HEK293 (cell line): Measurements from ENCODE around the gene CCNI.

ENCODE experiments used
- CTCF ChIA-PET: fragments of 350-600 bp; formaldehyde crosslinking; extraction: SDS; loops from one replicate; lab custom pipeline; 2021; ENCODE audit warnings: antibody characterized with exemption; lab: Yijun Ruan, JAX
- POLR2A ChIA-PET: fragments of 300-600 bp; formaldehyde crosslinking; extraction: SDS; loops from one replicate; lab custom pipeline; 2020; ENCODE audit warnings: antibody characterized with exemption, inconsistent platforms; lab: Yijun Ruan, JAX
- H3K27ac ChIP-seq: fragments of 200-500 bp; sonication (Bioruptor generic); 2 replicates; pipeline ENCODE4 v1.5.1; 2014; ENCODE audit warnings: low read depth, low read length, control low read depth, inconsistent platforms; ENCODE audit errors: extremely low read depth
- H3K36me3 ChIP-seq, 2 experiments: fragments of 200-500 bp in 1 of 2; sonication (Bioruptor generic) in 1 of 2; 1 replicate in 1 of 2; 2 replicates in 1 of 2; pipeline ENCODE4 v1.5.1; 2014 to 2017; ENCODE audit warnings: inconsistent platforms in 2 of 2, low read length in 2 of 2; ENCODE audit not compliant: control insufficient read depth in 2 of 2, insufficient read depth in 1 of 2
- H3K4me1 ChIP-seq: fragments of 200-500 bp; sonication (Bioruptor generic); 2 replicates; pipeline ENCODE4 v1.5.1; 2014; ENCODE audit warnings: mild to moderate bottlenecking, low read length, inconsistent platforms; ENCODE audit not compliant: control insufficient read depth, insufficient read depth
- H3K4me3 ChIP-seq: 2 replicates; pipeline ENCODE4 v1.5.1; 2011; ENCODE audit warnings: low read depth, mild to moderate bottlenecking, control low read depth, low read length, moderate library complexity
- H3K9me3 ChIP-seq: fragments of 200-500 bp; sonication (Bioruptor generic); 2 replicates; pipeline ENCODE4 v1.5.1; 2014; ENCODE audit warnings: low read depth, low read length, inconsistent platforms; ENCODE audit not compliant: control insufficient read depth, insufficient read depth
- BCL11A ChIP-seq: fragments of 450-650 bp; formaldehyde crosslinking; IDR thresholded peaks from 2 replicates; pipeline ENCODE4 v1.5.1; 2016; ENCODE audit warnings: low read depth, missing biosample characterization, missing genetic modification characterization
- SP3 ChIP-seq: fragments of 450-650 bp; formaldehyde crosslinking; IDR thresholded peaks from 2 replicates; pipeline ENCODE4 v1.5.1; 2016; ENCODE audit warnings: missing biosample characterization, missing genetic modification characterization
- ZEB2 ChIP-seq: fragments of 450-650 bp; formaldehyde crosslinking; IDR thresholded peaks from 2 replicates; pipeline ENCODE4 v1.5.1; 2016; ENCODE audit warnings: missing biosample characterization, missing genetic modification characterization
- ZFP69B ChIP-seq: fragments of 450-650 bp; formaldehyde crosslinking; IDR thresholded peaks from 2 replicates; pipeline ENCODE4 v1.5.1; 2016; ENCODE audit warnings: missing biosample characterization, missing genetic modification characterization
- ZNF155 ChIP-seq: fragments of 450-650 bp; formaldehyde crosslinking; IDR thresholded peaks from 2 replicates; pipeline ENCODE4 v1.5.1; 2016; ENCODE audit warnings: missing biosample characterization, missing genetic modification characterization
- ZNF175 ChIP-seq: fragments of 450-650 bp; formaldehyde crosslinking; IDR thresholded peaks from 2 replicates; pipeline ENCODE4 v1.5.1; 2016; ENCODE audit warnings: missing biosample characterization, missing genetic modification characterization
- ZNF202 ChIP-seq: fragments of 450-650 bp; formaldehyde crosslinking; IDR thresholded peaks from 2 replicates; pipeline ENCODE4 v1.5.1; 2016; ENCODE audit warnings: missing biosample characterization, missing genetic modification characterization, borderline replicate concordance
- ZNF24 ChIP-seq: fragments of 450-650 bp; formaldehyde crosslinking; IDR thresholded peaks from 2 replicates; pipeline ENCODE4 v1.5.1; 2016; ENCODE audit warnings: missing biosample characterization, missing genetic modification characterization
- ZNF514 ChIP-seq: fragments of 450-650 bp; formaldehyde crosslinking; IDR thresholded peaks from 2 replicates; pipeline ENCODE4 v1.5.1; 2016; ENCODE audit warnings: missing biosample characterization, missing genetic modification characterization
- ZNF623 ChIP-seq: fragments of 450-650 bp; formaldehyde crosslinking; IDR thresholded peaks from 2 replicates; pipeline ENCODE4 v1.5.1; 2016; ENCODE audit warnings: missing biosample characterization, missing genetic modification characterization
- ZNF629 ChIP-seq: fragments of 450-650 bp; formaldehyde crosslinking; IDR thresholded peaks from 2 replicates; pipeline ENCODE4 v1.5.1; 2017; ENCODE audit warnings: missing biosample characterization, missing genetic modification characterization
- ZNF677 ChIP-seq: fragments of 450-650 bp; IDR thresholded peaks from 2 replicates; pipeline ENCODE4 v1.5.0; 2018; ENCODE audit warnings: missing biosample characterization, mild to moderate bottlenecking, missing genetic modification characterization, moderate library complexity
- TF ChIP-seq, protein P1 (sequence below): fragments of 450-650 bp; formaldehyde crosslinking; IDR thresholded peaks from 2 replicates; pipeline ENCODE4 v1.5.1; 2016; ENCODE audit warnings: missing biosample characterization, missing genetic modification characterization, borderline replicate concordance
- TF ChIP-seq, protein P2 (sequence below): fragments of 450-650 bp; formaldehyde crosslinking; IDR thresholded peaks from 2 replicates; pipeline ENCODE4 v1.5.1; 2016; ENCODE audit warnings: missing biosample characterization, missing genetic modification characterization
- TF ChIP-seq, protein P3 (sequence below): fragments of 450-650 bp; formaldehyde crosslinking; IDR thresholded peaks from 2 replicates; pipeline ENCODE4 v1.5.1; 2016; ENCODE audit warnings: missing biosample characterization, missing genetic modification characterization
- TF ChIP-seq, protein P4 (sequence below): fragments of 450-650 bp; formaldehyde crosslinking; IDR thresholded peaks from 2 replicates; pipeline ENCODE4; 2016; ENCODE audit warnings: missing biosample characterization, missing genetic modification characterization
- TF ChIP-seq, protein P5 (sequence below): fragments of 450-650 bp; formaldehyde crosslinking; IDR thresholded peaks from 2 replicates; pipeline ENCODE4 v1.5.1; 2017; ENCODE audit warnings: missing biosample characterization, missing genetic modification characterization

Gene CCNI

DNA sequence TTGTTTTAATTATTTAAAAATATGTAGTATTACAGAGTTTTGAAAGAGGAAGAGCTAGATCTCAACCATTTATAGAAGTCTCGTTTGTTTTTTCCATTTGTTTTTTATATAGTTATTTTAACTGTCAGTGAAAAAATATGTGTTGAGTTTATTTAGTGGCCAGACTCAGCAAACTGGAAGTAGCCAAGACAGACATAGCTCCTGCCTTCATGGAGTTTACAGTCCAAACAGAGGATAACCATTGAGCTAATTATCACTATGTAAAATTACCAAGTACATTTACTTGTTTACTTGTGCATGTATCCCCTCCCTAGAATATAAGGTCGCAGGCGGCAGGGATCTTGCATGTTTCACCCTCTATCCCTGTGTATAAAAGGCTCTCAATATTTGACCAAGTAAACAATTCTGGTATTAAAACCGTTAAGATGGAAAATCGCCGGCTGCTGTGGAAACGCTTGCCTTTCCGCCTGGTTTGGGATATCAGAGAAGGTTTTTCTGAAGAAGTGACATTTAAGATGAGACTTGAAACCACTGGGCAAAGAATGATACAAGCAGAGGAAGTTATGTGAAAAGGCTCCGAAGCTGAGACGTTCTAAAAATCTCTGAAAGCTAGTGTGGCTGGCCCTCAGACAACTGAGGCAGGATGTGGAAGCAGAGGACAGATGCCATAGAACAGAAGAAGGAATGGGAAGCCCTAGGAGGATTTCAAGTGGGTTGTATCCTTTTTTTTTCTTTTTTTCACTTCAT lies 1.3 kb upstream of the CCNI start (continued):
- TF ChIP-seq, protein P1, sequence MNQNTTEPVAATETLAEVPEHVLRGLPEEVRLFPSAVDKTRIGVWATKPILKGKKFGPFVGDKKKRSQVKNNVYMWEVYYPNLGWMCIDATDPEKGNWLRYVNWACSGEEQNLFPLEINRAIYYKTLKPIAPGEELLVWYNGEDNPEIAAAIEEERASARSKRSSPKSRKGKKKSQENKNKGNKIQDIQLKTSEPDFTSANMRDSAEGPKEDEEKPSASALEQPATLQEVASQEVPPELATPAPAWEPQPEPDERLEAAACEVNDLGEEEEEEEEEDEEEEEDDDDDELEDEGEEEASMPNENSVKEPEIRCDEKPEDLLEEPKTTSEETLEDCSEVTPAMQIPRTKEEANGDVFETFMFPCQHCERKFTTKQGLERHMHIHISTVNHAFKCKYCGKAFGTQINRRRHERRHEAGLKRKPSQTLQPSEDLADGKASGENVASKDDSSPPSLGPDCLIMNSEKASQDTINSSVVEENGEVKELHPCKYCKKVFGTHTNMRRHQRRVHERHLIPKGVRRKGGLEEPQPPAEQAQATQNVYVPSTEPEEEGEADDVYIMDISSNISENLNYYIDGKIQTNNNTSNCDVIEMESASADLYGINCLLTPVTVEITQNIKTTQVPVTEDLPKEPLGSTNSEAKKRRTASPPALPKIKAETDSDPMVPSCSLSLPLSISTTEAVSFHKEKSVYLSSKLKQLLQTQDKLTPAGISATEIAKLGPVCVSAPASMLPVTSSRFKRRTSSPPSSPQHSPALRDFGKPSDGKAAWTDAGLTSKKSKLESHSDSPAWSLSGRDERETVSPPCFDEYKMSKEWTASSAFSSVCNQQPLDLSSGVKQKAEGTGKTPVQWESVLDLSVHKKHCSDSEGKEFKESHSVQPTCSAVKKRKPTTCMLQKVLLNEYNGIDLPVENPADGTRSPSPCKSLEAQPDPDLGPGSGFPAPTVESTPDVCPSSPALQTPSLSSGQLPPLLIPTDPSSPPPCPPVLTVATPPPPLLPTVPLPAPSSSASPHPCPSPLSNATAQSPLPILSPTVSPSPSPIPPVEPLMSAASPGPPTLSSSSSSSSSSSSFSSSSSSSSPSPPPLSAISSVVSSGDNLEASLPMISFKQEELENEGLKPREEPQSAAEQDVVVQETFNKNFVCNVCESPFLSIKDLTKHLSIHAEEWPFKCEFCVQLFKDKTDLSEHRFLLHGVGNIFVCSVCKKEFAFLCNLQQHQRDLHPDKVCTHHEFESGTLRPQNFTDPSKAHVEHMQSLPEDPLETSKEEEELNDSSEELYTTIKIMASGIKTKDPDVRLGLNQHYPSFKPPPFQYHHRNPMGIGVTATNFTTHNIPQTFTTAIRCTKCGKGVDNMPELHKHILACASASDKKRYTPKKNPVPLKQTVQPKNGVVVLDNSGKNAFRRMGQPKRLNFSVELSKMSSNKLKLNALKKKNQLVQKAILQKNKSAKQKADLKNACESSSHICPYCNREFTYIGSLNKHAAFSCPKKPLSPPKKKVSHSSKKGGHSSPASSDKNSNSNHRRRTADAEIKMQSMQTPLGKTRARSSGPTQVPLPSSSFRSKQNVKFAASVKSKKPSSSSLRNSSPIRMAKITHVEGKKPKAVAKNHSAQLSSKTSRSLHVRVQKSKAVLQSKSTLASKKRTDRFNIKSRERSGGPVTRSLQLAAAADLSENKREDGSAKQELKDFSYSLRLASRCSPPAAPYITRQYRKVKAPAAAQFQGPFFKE: no peak
- no peak for TF ChIP-seq ZNF623 (tag by site-specific recombination)
- TF ChIP-seq SP3 (tag by site-specific recombination): no peak
- no peak for TF ChIP-seq ZNF175 (tag by site-specific recombination)
- TF ChIP-seq ZNF202: no peak
- TF ChIP-seq, protein P2, sequence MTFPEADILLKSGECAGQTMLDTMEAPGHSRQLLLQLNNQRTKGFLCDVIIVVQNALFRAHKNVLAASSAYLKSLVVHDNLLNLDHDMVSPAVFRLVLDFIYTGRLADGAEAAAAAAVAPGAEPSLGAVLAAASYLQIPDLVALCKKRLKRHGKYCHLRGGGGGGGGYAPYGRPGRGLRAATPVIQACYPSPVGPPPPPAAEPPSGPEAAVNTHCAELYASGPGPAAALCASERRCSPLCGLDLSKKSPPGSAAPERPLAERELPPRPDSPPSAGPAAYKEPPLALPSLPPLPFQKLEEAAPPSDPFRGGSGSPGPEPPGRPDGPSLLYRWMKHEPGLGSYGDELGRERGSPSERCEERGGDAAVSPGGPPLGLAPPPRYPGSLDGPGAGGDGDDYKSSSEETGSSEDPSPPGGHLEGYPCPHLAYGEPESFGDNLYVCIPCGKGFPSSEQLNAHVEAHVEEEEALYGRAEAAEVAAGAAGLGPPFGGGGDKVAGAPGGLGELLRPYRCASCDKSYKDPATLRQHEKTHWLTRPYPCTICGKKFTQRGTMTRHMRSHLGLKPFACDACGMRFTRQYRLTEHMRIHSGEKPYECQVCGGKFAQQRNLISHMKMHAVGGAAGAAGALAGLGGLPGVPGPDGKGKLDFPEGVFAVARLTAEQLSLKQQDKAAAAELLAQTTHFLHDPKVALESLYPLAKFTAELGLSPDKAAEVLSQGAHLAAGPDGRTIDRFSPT (tag by site-specific recombination): no peak

DNA sequence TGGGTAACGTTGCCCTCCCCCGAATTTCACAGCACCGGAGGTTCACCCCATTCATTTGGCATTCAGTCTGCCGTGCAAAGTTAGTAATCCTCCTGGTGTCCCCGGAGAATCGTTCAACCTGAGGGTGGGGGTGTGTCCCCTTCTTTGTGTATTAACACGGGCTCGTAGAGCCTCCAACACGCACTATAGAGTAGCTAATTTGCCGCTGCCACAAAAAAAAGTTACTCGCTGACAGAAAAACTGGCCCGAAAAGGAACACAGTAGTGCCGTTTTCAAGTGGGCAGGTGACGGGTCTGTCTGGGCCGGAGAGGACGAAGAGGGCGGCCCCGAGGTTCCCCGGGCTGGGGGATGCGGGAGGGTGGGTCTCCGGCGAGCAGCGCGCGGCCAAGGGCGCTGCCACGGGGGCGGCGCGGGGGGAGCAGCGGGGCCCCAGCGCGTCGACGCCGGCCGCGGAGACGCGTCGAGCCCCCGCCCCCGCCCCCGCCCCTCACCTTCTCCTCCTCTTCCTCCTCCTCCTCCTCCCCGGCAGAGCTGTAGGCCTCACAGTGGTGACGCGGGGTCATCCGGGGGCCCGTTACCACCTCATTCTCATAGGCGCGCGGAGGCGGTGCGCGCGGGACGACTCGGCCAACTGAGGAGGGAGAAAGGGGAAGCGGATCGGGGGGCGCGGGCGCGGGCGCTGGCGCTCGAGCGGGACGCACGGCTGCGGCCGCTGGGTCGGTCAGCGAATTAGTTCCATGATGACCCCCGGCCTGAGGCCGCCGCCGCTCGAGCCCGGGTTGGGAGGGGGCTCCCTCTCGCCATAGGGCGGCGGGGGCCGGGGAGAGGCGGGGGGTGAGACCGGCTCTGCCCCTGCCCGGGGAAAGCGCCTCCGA lies 571 bp downstream of the CCNI start:
- peak overlapping the region; percentile 93 for H3K4me3 ChIP-seq
- no peaks in the 10 kb centered on the region for H3K9me3 ChIP-seq
- CTCF ChIA-PET: no interaction called here
- POLR2A ChIA-PET: interaction anchor here (1.6 to 3.3 kb wide), 2 partner anchors 19 to 82 kb away, joined by 4 to 19 read pairs; partner anchors contain the start of gene CCNG2
- no peaks in the 10 kb centered on the region for H3K36me3 ChIP-seq
- H3K4me1 ChIP-seq: no peaks in the 10 kb centered on the region
- peak overlapping the region; percentile 93 for H3K27ac ChIP-seq
- TF ChIP-seq, protein P3, sequence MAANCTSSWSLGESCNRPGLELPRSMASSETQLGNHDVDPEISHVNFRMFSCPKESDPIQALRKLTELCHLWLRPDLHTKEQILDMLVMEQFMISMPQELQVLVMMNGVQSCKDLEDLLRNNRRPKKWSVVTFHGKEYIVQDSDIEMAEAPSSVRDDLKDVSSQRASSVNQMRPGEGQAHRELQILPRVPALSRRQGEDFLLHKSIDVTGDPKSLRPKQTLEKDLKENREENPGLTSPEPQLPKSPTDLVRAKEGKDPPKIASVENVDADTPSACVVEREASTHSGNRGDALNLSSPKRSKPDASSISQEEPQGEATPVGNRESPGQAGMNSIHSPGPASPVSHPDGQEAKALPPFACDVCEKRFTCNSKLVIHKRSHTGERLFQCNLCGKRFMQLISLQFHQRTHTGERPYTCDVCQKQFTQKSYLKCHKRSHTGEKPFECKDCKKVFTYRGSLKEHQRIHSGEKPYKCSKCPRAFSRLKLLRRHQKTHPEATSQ (tag by site-specific recombination): no peak
- no peak for TF ChIP-seq BCL11A
- TF ChIP-seq, protein P4, sequence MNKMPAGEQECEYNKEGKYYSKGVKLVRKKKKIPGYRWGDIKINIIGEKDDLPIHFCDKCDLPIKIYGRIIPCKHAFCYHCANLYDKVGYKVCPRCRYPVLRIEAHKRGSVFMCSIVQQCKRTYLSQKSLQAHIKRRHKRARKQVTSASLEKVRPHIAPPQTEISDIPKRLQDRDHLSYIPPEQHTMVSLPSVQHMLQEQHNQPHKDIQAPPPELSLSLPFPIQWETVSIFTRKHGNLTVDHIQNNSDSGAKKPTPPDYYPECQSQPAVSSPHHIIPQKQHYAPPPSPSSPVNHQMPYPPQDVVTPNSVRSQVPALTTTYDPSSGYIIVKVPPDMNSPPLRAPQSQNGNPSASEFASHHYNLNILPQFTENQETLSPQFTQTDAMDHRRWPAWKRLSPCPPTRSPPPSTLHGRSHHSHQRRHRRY (tag by site-specific recombination): no peak
- no peak for TF ChIP-seq ZNF24 (tag by site-specific recombination)
- TF ChIP-seq, protein P2 (tag by site-specific recombination): no peak
- TF ChIP-seq ZNF514: no peak
- no peak for TF ChIP-seq ZNF629 (tag by site-specific recombination)
- TF ChIP-seq, protein P5, sequence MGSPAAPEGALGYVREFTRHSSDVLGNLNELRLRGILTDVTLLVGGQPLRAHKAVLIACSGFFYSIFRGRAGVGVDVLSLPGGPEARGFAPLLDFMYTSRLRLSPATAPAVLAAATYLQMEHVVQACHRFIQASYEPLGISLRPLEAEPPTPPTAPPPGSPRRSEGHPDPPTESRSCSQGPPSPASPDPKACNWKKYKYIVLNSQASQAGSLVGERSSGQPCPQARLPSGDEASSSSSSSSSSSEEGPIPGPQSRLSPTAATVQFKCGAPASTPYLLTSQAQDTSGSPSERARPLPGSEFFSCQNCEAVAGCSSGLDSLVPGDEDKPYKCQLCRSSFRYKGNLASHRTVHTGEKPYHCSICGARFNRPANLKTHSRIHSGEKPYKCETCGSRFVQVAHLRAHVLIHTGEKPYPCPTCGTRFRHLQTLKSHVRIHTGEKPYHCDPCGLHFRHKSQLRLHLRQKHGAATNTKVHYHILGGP: no peak
- TF ChIP-seq ZNF677 (tag by site-specific recombination): no peak
- TF ChIP-seq ZFP69B (tag by site-specific recombination): no peak
- no peak for TF ChIP-seq ZNF155 (tag by site-specific recombination)
- no peak for TF ChIP-seq ZEB2 (tag by site-specific recombination)
